Erythroblast (primary cell): Measurements from ENCODE around the gene GPR31.

Source experiments
- DNase-seq, 2 experiments: peaks; one replicate each; lab custom pipeline; 2025; lab: John Stamatoyannopoulos, UW
- GATA1 ChIP-seq: IDR thresholded peaks from 2 replicates; pipeline ENCODE4 v1.6.1; 2011; ENCODE audit warnings: low read depth, mild to moderate bottlenecking, control low read depth, low read length, moderate library complexity
- POLR2A ChIP-seq: IDR thresholded peaks from 2 replicates; pipeline ENCODE4 v1.6.1; 2011; ENCODE audit warnings: mild to moderate bottlenecking, low read length

GPR31 gene

GRCh38 chr6:167130712-167131684 is 26.8 kb downstream of the GPR31 start:
- no peak for TF ChIP-seq POLR2A
- no peak for TF ChIP-seq GATA1
- DNase-seq = no peak

GRCh38 chr6:167130008-167130677 is 27.6 kb downstream of the GPR31 start:
- TF ChIP-seq GATA1 = no peak
- no peak for TF ChIP-seq POLR2A
- DNase-seq = no peak

- no peak for TF ChIP-seq GATA1
- TF ChIP-seq POLR2A = no peak
- no peak for DNase-seq
These were observed 28.2 kb downstream of the GPR31 start for GRCh38 chr6:167129562-167129961.

GRCh38 chr6:167129159-167129558 is 28.6 kb downstream of the GPR31 start:
- DNase-seq = no peak

GRCh38 chr6:167127785-167128531 is 29.8 kb downstream of the GPR31 start:
- TF ChIP-seq GATA1 (no peak), POLR2A (no peak)
- no peak for DNase-seq

More at GRCh38 chr6:167129159-167129558, 28.6 kb downstream of the GPR31 start:
- no peak for TF ChIP-seq GATA1
- TF ChIP-seq POLR2A = no peak

GRCh38 chr6:167125855-167126349 is 31.9 kb downstream of the GPR31 start:
- DNase-seq = no peak
- TF ChIP-seq POLR2A (no peak), GATA1 (no peak)

- TF ChIP-seq GATA1 (no peak), POLR2A (no peak)
- no peak for DNase-seq
These were observed 32.4 kb downstream of the GPR31 start for GRCh38 chr6:167125410-167125809.

- DNase-seq = no peak
- TF ChIP-seq GATA1 (no peak), POLR2A (no peak)
These were observed 33.0 kb downstream of the GPR31 start for GRCh38 chr6:167124753-167125152.

- no peak for DNase-seq
- no peak for TF ChIP-seq POLR2A
- TF ChIP-seq GATA1 = no peak
These were observed 34.7 kb downstream of the GPR31 start, which contains the start of gene CCR6 for GRCh38 chr6:167122827-167123657. CCR6 (plus strand) TSS chr6:167123096; CDS start chr6:167136135, 13,039 bp downstream.

- no peak for DNase-seq
- no peak for TF ChIP-seq GATA1
- no peak for TF ChIP-seq POLR2A
These were observed 35.5 kb downstream of the GPR31 start for GRCh38 chr6:167122041-167122826.

GRCh38 chr6:167121335-167121841 is 36.4 kb downstream of the GPR31 start:
- TF ChIP-seq POLR2A (no peak), GATA1 (no peak)
- DNase-seq = no peak

GRCh38 chr6:167120583-167120903 is 37.2 kb downstream of the GPR31 start:
- TF ChIP-seq GATA1 (no peak), POLR2A (no peak)
- DNase-seq = no peak
